Adrenal gland (tissue), 5 donors: ENCODE measurements around the gene LILRA6.

Experiments used
- POLR2A ChIP-seq, 2 donors: fragments of 450-650 bp; IDR thresholded peaks; one replicate each; pipeline ENCODE4 v1.6.1; 2017; ENCODE audit warnings: antibody characterized with exemption in 2 of 2, mild to moderate bottlenecking in 2 of 2, moderate library complexity in 1 of 2
- TF ChIP-seq, protein P1 (sequence below), 6 experiments: fragments of 450-650 bp in 4 of 6; fragments of 200-600 bp in 2 of 6; sonication (generic) in 1 of 6; IDR thresholded peaks; 1 replicate in 5 of 6; 2 replicates in 1 of 6; pipeline versions ENCODE4 v1.5.1 to v1.8.0; 2016 to 2021; ENCODE audit warnings: antibody characterized with exemption in 6 of 6, mild to moderate bottlenecking in 2 of 6, moderate library complexity in 1 of 6
- donor health status: DM: no; HTN: no; CAD: no.

DNA sequence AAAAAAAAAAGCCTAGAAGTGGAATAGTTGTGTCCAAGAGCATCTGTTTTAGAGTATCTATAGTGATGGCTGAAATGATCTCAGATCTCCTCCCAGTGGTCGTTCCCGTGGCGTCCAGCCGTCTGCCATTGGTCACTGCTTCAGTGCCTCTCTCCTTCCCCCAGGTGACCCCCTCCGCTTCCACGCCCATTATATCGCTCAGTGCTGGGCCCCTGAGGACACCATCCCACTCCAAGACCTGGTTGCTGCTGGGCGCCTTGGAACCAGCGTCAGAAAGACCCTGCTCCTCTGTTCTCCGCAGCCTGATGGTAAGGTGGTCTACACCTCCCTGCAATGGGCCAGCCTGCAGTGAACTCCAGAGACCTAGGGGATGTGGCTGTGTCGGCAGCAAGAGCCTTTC lies 49.6 kb downstream of the LILRA6 start:
- TF ChIP-seq, protein P1, sequence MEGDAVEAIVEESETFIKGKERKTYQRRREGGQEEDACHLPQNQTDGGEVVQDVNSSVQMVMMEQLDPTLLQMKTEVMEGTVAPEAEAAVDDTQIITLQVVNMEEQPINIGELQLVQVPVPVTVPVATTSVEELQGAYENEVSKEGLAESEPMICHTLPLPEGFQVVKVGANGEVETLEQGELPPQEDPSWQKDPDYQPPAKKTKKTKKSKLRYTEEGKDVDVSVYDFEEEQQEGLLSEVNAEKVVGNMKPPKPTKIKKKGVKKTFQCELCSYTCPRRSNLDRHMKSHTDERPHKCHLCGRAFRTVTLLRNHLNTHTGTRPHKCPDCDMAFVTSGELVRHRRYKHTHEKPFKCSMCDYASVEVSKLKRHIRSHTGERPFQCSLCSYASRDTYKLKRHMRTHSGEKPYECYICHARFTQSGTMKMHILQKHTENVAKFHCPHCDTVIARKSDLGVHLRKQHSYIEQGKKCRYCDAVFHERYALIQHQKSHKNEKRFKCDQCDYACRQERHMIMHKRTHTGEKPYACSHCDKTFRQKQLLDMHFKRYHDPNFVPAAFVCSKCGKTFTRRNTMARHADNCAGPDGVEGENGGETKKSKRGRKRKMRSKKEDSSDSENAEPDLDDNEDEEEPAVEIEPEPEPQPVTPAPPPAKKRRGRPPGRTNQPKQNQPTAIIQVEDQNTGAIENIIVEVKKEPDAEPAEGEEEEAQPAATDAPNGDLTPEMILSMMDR (IDR thresholded peaks at IDR 0.05) = no peak
- TF ChIP-seq POLR2A (IDR thresholded peaks at IDR 0.05) = no peak
